Activated T-helper 1 cell treated with anti-CD3 and anti-CD28 coated beads, Interleukin-12 subunit alpha, Interleukin-12 subunit beta, Interleukin-2, Interleukin-4 antibody, amounts not matched to agents 30 ng/mL and 10 ng/mL and 1 ng/mL, durations not matched to agents 14 hours and 24 hours and 36 hours (primary cell): ENCODE measurements around the gene ACOT8. TPM values are rescaled to one million over a fixed set of nuclear protein-coding genes. Genes with fewer than 3 reads are reported as not detected.
"Not testable (repeated sequence)": the region's sequence is repeated elsewhere in the genome, so short reads cannot be mapped to it uniquely, and the experiment has no call there.

Experiments
- DNase-seq: peaks from one replicate; pipeline ENCODE4 v3.0.0; 2021; ENCODE audit warnings: low spot score
- H3K27ac Mint-ChIP-seq: one replicate; pipeline ENCODE4 v1.8.0; 2021; ENCODE audit warnings: mild to moderate bottlenecking, mixed read lengths
- H3K27me3 Mint-ChIP-seq: one replicate; pipeline ENCODE4 v1.8.0; 2022; ENCODE audit warnings: mild to moderate bottlenecking, moderate library complexity, mixed read lengths; ENCODE audit not compliant: insufficient read depth
- H3K36me3 Mint-ChIP-seq: one replicate; pipeline ENCODE4 v1.8.0; 2021; ENCODE audit warnings: low read depth, mixed read lengths
- H3K4me1 Mint-ChIP-seq: one replicate; pipeline ENCODE4 v1.8.0; 2021; ENCODE audit warnings: low read depth, mixed read lengths
- H3K4me3 Mint-ChIP-seq: one replicate; pipeline ENCODE4 v1.8.0; 2021; ENCODE audit warnings: mild to moderate bottlenecking, moderate library complexity, mixed read lengths
- H3K9me3 Mint-ChIP-seq: one replicate; pipeline ENCODE4 v1.8.0; 2021; ENCODE audit warnings: mixed read lengths
- intact Hi-C: fragments of 100-400 bp; cut with micrococcal nuclease; formaldehyde crosslinking; loops from one replicate; pipeline ENCODE4 v1.15.1; 2024
- total RNA-seq: library from RNA; stranded (reverse); gene quantifications from 2 replicates; pipeline ENCODE4 v1.2.3, GENCODE V29; 2022

ACOT8 gene
- total RNA-seq, 1 donor from 2014 or later, result 26.5 TPM

- Mint-ChIP-seq H3K27ac (no peak overlapping the region), H3K36me3 (peaks cover 26% of the 10 kb centered on the region), H3K9me3 (no peaks in the 10 kb centered on the region), H3K4me1 (peaks cover 23% of the 10 kb centered on the region), H3K27me3 (peaks cover 2% of the 10 kb centered on the region), H3K4me3 (no peak overlapping the region)
- intact Hi-C loops, result no loop called here
- no peak for DNase-seq
These were observed 21.0 kb upstream of the ACOT8 start for GRCh38 chr20:45878076-45878761.

GRCh38 chr20:45874576-45874975, 17.4 kb upstream of the ACOT8 start:
- Mint-ChIP-seq H3K27me3 (no peaks in the 10 kb centered on the region), H3K27ac (no peak overlapping the region), H3K4me3 (no peak overlapping the region), H3K36me3 (peaks cover 15% of the 10 kb centered on the region), H3K9me3 (no peaks in the 10 kb centered on the region), H3K4me1 (no peaks in the 10 kb centered on the region)
- no peak for DNase-seq
- intact Hi-C loops, result no loop called here

DNA sequence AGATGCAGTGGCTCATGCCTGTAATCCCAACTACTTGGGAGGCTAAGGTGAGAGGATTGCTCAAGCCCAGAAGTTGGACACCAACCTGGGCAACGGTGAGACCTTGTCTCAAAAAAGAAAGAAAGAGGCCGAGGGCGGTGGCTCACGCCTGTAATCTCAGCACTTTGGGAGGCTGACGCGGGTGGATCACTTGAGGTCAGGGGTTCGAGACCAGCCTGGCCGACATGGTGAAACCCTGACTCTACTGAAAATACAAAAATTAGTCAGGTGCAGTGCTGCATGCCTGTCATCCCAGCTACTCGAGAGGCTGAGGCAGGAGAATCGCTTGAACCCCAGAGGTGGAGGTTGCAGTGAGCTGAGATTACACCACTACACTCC, 16.9 kb upstream of the ACOT8 start:
- not testable (repeated sequence) for H3K27me3 Mint-ChIP-seq, H3K27ac Mint-ChIP-seq

GRCh38 chr20:45873409-45874103, 16.4 kb upstream of the ACOT8 start:
- H3K36me3 Mint-ChIP-seq, result peaks cover 15% of the 10 kb centered on the region
- no peaks in the 10 kb centered on the region for H3K4me1 Mint-ChIP-seq
- no peak overlapping the region for H3K27ac Mint-ChIP-seq
- DNase-seq, result no peak
- no peaks in the 10 kb centered on the region for H3K27me3 Mint-ChIP-seq
- H3K4me3 Mint-ChIP-seq, result no peak overlapping the region
- no peaks in the 10 kb centered on the region for H3K9me3 Mint-ChIP-seq
- intact Hi-C loops, result no loop called here

More for the DNA sequence above, 16.9 kb upstream of the ACOT8 start:
- peaks cover 15% of the 10 kb centered on the region for H3K36me3 Mint-ChIP-seq
- H3K9me3 Mint-ChIP-seq, H3K4me1 Mint-ChIP-seq, H3K4me3 Mint-ChIP-seq, intact Hi-C loops, DNase-seq: not testable (repeated sequence)

DNA sequence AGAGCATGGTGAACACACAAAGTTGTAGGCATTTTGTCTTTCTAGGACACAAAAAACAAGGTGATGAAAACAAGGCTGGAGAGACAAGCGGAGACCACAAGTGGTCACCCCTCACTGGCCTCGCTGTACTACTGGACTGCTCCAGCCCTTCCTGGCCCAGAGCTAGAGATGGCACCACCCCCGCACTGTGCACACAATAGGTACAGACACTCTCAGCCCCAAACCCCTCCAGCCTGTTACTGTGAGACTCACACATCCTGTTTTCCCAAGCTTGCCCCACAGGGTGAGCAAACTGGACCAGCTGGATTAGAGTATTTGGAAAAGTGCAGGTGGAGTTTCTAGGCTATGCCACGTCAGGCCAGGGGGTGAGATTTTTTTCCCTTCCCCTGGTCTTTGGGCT, 15.4 kb upstream of the ACOT8 start:
- Mint-ChIP-seq H3K27me3 (no peaks in the 10 kb centered on the region), H3K9me3 (no peaks in the 10 kb centered on the region), H3K27ac (no peak overlapping the region), H3K4me1 (no peaks in the 10 kb centered on the region), H3K4me3 (no peak overlapping the region), H3K36me3 (peaks cover 15% of the 10 kb centered on the region)
- intact Hi-C loops, result no loop called here
- no peak for DNase-seq

- Mint-ChIP-seq H3K9me3 (no peaks in the 10 kb centered on the region), H3K4me3 (no peak overlapping the region), H3K27ac (no peak overlapping the region), H3K36me3 (peaks cover 5% of the 10 kb centered on the region), H3K4me1 (no peaks in the 10 kb centered on the region), H3K27me3 (no peaks in the 10 kb centered on the region)
- intact Hi-C loops, result no loop called here
- DNase-seq, result no peak
These were observed 10.6 kb upstream of the ACOT8 start for GRCh38 chr20:45867819-45868176.

- H3K27me3 Mint-ChIP-seq, result no peaks in the 10 kb centered on the region
- DNase-seq, result no peak
- peaks cover 3% of the 10 kb centered on the region for H3K36me3 Mint-ChIP-seq
- no peak overlapping the region for H3K4me3 Mint-ChIP-seq
- intact Hi-C loops, result no loop called here
- H3K4me1 Mint-ChIP-seq, result no peaks in the 10 kb centered on the region
- no peaks in the 10 kb centered on the region for H3K9me3 Mint-ChIP-seq
- no peak overlapping the region for H3K27ac Mint-ChIP-seq
These were observed 10.1 kb upstream of the ACOT8 start for GRCh38 chr20:45867136-45867818.

DNA sequence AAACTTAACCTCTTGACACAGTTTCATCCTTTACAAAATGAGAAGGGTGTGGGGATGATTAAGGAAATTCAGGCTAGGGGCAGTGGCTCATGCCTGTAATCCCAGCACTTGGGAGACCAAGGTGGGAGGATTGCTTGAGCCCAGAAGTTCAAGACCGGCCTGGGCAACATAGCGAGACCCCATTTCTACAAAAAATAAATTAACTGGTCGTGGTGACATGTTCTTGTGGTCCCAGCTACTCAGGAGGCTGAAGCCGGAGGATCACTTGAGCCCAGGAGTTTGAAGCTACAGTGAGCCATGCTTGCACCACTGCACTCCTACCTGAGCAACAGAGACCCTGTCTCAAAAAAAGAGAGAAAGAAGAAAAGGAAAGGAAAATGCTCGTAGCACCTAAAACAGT, 9.3 kb upstream of the ACOT8 start:
- intact Hi-C loops, result no loop called here
- no peak overlapping the region for H3K27ac Mint-ChIP-seq
- no peaks in the 10 kb centered on the region for H3K27me3 Mint-ChIP-seq
- no peak overlapping the region for H3K4me3 Mint-ChIP-seq
- no peaks in the 10 kb centered on the region for H3K36me3 Mint-ChIP-seq
- H3K4me1 Mint-ChIP-seq, result no peaks in the 10 kb centered on the region
- no peaks in the 10 kb centered on the region for H3K9me3 Mint-ChIP-seq
- DNase-seq, result no peak

DNA sequence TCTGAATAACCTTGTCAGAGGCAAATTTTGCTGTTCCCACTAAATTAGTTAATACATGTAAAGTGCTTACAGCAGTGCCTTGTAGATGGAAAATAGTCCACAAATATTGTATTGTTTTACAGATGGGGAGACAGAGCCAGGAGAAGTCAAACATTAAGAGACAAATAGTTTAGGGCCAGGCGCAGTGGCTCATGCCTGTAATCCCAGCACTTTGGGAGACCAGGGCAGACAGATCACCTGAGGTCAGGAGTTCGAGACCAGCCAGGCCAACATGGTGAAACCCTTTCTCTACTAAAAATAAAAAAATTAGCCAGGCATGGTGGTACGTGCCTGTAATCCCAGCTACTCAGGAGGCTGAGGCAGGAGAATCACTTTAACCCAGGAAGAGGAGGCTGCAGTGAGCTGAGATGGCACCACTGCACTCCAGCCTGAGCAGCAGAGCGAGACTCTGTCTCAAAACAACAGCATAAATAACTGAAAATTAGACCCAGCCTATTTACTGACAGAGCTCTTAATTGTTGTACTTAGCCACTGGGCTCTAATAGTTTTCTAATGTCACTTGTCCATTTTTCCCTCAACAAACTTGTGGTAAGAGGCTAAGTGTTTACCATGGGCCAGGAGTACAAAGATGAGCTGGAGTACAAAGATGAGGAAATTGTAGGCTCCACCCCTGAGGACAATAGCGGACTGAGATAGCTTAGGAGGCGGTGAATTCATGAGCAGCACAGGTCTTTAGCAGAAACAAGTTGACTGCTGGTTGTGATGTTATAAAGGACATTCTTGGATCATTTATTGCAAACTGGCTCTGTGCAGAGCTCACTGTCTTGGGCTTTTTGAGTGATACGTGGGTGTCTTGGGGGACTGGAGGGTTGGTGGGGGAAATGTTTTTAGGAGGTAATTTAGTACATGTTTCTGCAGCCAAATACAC, 6.6 kb upstream of the ACOT8 start:
- Mint-ChIP-seq H3K27ac (no peak overlapping the region), H3K4me1 (peaks cover 8% of the 10 kb centered on the region), H3K9me3 (no peaks in the 10 kb centered on the region), H3K36me3 (peaks cover 7% of the 10 kb centered on the region), H3K4me3 (no peak overlapping the region), H3K27me3 (no peaks in the 10 kb centered on the region)
- no peak for DNase-seq
- intact Hi-C loops, result no loop called here

GRCh38 chr20:45861221-45862075, 4.3 kb upstream of the ACOT8 start:
- H3K36me3 Mint-ChIP-seq, result peaks cover 13% of the 10 kb centered on the region
- peaks cover 26% of the 10 kb centered on the region for H3K4me1 Mint-ChIP-seq
- H3K27ac Mint-ChIP-seq, result no peak overlapping the region
- DNase-seq, result no peak
- H3K9me3 Mint-ChIP-seq, result no peaks in the 10 kb centered on the region
- no peaks in the 10 kb centered on the region for H3K27me3 Mint-ChIP-seq
- intact Hi-C loops, result no loop called here
- no peak overlapping the region for H3K4me3 Mint-ChIP-seq

DNA sequence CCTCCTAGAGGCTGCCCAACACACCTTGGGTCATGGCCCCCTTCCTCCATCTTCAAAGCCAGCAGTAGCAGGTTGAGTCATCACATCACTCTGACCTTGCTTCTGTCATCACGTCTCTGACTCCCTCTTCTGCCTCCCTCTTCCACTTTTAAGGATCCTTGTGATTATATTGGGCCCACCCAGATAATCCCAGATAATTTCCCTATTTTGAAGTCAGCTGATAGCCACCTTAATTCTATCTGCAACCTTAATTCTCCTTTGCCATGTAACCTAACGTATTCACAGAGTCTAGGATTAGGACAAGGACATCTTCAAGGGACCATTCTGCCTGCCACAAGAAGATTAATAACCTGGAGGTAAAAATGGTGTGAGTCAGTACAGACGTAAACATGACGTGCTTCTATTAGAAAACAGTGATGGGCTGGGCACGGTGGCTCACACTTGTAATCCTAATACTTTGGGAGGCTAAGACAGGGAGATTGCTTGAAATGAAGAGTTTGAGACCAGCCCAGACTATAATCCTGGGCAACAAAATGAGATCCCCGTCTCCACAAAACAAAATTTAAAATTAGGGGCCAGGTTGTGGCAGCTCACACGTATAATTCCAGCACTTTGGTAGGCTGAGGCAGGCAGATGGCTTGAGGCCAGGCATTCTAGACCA, 3.5 kb upstream of the ACOT8 start:
- DNase-seq, result no peak
- intact Hi-C loops, result no loop called here
- peaks cover 33% of the 10 kb centered on the region for H3K4me1 Mint-ChIP-seq
- H3K9me3 Mint-ChIP-seq, result no peaks in the 10 kb centered on the region
- no peak overlapping the region for H3K27ac Mint-ChIP-seq
- no peak overlapping the region for H3K4me3 Mint-ChIP-seq
- H3K27me3 Mint-ChIP-seq, result no peaks in the 10 kb centered on the region
- peaks cover 13% of the 10 kb centered on the region for H3K36me3 Mint-ChIP-seq
